Tibial nerve (tissue), 4 donors: ENCODE measurements around the gene SLC25A15.

ENCODE experiments used
- EP300 ChIP-seq, 2 donors: sonication (generic); formaldehyde crosslinking; IDR thresholded peaks; one replicate each; pipeline ENCODE4 v1.6.1; 2017; ENCODE audit warnings: antibody characterized with exemption in 2 of 2, mild to moderate bottlenecking in 1 of 2
- POLR2A ChIP-seq, 2 donors: fragments of 450-650 bp; IDR thresholded peaks; one replicate each; pipeline ENCODE4 v1.6.1; 2017; ENCODE audit warnings: antibody characterized with exemption in 2 of 2, mild to moderate bottlenecking in 2 of 2, moderate library complexity in 2 of 2
- TF ChIP-seq, protein P1 (sequence below), 5 experiments: fragments of 200-600 bp in 3 of 5; fragments of 450-650 bp in 2 of 5; sonication (generic) in 3 of 5; IDR thresholded peaks; one replicate each; pipeline ENCODE4 v1.5.1; 2016 to 2019; ENCODE audit warnings: antibody characterized with exemption in 5 of 5, mild to moderate bottlenecking in 3 of 5, moderate library complexity in 2 of 5

DNA sequence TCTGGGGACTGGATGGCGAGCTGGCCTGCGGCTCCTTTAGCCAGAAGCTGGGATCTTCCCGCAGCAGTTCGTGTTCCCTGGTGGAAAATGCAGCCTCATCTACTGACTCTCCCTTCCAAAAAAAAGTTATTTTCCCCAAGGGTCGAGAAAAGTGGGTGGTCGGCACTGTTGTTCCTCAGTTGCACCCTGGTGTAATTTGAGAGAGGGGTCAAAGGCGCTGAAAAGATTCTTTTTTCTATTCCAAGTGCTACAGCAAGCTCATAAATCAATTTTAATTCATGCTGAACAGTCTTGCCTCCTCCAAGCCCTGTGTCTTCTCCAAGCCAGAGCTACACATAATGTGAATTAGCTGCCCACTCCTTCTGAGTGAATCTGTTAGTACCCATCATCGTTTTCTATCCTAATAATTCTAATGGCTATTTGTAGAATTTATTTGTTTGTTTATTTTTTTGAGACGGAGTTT lies 774 bp downstream of the SLC25A15 start:
- no peak for TF ChIP-seq POLR2A (IDR thresholded peaks at IDR 0.05)
- TF ChIP-seq, protein P1, sequence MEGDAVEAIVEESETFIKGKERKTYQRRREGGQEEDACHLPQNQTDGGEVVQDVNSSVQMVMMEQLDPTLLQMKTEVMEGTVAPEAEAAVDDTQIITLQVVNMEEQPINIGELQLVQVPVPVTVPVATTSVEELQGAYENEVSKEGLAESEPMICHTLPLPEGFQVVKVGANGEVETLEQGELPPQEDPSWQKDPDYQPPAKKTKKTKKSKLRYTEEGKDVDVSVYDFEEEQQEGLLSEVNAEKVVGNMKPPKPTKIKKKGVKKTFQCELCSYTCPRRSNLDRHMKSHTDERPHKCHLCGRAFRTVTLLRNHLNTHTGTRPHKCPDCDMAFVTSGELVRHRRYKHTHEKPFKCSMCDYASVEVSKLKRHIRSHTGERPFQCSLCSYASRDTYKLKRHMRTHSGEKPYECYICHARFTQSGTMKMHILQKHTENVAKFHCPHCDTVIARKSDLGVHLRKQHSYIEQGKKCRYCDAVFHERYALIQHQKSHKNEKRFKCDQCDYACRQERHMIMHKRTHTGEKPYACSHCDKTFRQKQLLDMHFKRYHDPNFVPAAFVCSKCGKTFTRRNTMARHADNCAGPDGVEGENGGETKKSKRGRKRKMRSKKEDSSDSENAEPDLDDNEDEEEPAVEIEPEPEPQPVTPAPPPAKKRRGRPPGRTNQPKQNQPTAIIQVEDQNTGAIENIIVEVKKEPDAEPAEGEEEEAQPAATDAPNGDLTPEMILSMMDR (IDR thresholded peaks at IDR 0.05): no peak
- no peak for TF ChIP-seq EP300 (IDR thresholded peaks at IDR 0.05)
